ENCODE measurements around the gene CHRNE. TPM values are rescaled to one million over a fixed set of nuclear protein-coding genes. Genes with fewer than 3 reads are reported as not detected.

CHRNE gene
- total and polyA plus RNA-seq, 2 of the 13 experiments (the other 11 are each of a cell fraction or from before 2014, with no cell fraction given): 0.53 to 0.59 TPM

DNA sequence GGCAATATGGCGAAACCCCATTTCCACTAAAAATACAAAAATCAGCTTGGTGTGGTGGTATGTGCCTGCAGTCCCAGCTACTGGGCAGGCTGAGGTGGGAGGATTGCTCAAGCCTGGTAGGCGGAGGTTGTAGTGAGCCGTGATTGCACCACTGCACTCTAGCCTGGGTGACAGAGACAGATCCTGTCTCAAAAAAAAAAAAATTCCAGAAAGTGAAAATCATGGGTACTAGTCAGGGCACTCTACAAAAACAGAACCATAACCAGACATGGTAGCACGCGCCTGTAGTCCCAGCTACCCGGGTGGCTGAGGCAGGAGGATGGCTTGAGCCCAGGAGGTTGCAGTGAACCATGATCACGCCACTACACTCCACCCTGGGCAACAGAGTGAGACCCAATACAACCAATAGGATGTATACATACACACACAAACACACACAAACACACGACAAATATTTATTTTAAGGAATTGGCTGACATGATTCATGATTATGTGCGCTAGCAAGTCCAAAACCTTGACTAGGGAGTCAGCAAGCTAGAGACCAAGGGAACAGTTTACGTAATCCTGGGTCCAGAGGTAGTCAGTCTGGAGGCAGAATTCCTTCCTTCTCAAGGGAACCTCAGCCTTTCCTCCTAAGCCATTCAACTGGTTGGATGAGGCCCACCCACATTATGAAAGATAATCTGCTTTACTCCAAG is 17.6 kb upstream of the CHRNE start (continued):
- TF ChIP-seq, protein P1, sequence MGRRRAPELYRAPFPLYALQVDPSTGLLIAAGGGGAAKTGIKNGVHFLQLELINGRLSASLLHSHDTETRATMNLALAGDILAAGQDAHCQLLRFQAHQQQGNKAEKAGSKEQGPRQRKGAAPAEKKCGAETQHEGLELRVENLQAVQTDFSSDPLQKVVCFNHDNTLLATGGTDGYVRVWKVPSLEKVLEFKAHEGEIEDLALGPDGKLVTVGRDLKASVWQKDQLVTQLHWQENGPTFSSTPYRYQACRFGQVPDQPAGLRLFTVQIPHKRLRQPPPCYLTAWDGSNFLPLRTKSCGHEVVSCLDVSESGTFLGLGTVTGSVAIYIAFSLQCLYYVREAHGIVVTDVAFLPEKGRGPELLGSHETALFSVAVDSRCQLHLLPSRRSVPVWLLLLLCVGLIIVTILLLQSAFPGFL (CRISPR knock-in tag; IDR thresholded peaks at IDR 0.05): no peak
- no peak for TF ChIP-seq ZNF382 (CRISPR knock-in tag; IDR thresholded peaks at IDR 0.05; ENCODE audit: borderline replicate concordance)
- no peak for TF ChIP-seq IRX3 (CRISPR knock-in tag; IDR thresholded peaks at IDR 0.05; ENCODE audit: borderline replicate concordance, low read depth)
- no peak for TF ChIP-seq ZNF772 (CRISPR knock-in tag; IDR thresholded peaks at IDR 0.05)
- no peak for TF ChIP-seq ZNF562 (CRISPR knock-in tag; IDR thresholded peaks at IDR 0.05; ENCODE audit: borderline replicate concordance)
- peak; percentile 30; the same call in 1 of the 2 replicates for TF ChIP-seq ZNF687 (CRISPR knock-in tag; IDR thresholded peaks at IDR 0.05)
- TF ChIP-seq NFIC (IDR thresholded peaks at IDR 0.05; ENCODE audit: low read length): no peak
- TF ChIP-seq YEATS2 (CRISPR knock-in tag; IDR thresholded peaks at IDR 0.05; ENCODE audit: borderline replicate concordance): no peak; the same call in 1 of the 2 replicates
- TF ChIP-seq MTA1 (CRISPR knock-in tag; IDR thresholded peaks at IDR 0.05; ENCODE audit: borderline replicate concordance): no peak
- TF ChIP-seq CCDC6 (CRISPR knock-in tag; IDR thresholded peaks at IDR 0.05): no peak
- no peak for TF ChIP-seq ZIK1 (CRISPR knock-in tag; IDR thresholded peaks at IDR 0.05; ENCODE audit: borderline replicate concordance, low read depth)
- no peak for TF ChIP-seq ZNF546 (CRISPR knock-in tag; conservative IDR thresholded peaks at IDR 0.05)
- TF ChIP-seq TGIF2 (CRISPR knock-in tag; IDR thresholded peaks at IDR 0.05): no peak
- no peak for TF ChIP-seq MTF2 (CRISPR knock-in tag; IDR thresholded peaks at IDR 0.05; ENCODE audit: borderline replicate concordance)
- TF ChIP-seq PAF1 (CRISPR knock-in tag; IDR thresholded peaks at IDR 0.05): no peak
- TF ChIP-seq ELF1 (CRISPR knock-in tag; IDR thresholded peaks at IDR 0.05): no peak
- TF ChIP-seq FLYWCH1 (CRISPR knock-in tag; IDR thresholded peaks at IDR 0.05): no peak
- no peak for TF ChIP-seq ZNF569 (CRISPR knock-in tag; IDR thresholded peaks at IDR 0.05; ENCODE audit: borderline replicate concordance)
- no peak for TF ChIP-seq ZNF550 (CRISPR knock-in tag; IDR thresholded peaks at IDR 0.05; ENCODE audit: borderline replicate concordance)
- TF ChIP-seq DPF2 (CRISPR knock-in tag; IDR thresholded peaks at IDR 0.05; ENCODE audit: borderline replicate concordance, low read depth): no peak
